IPS DF 4.7 (cell line): ENCODE data around the gene SFMBT2.

Source experiments
- DNase-seq: peaks from one replicate; pipeline ENCODE4 v3.0.0-alpha.2; 2013; ENCODE audit warnings: low spot score; ENCODE audit errors: extremely low read depth

SFMBT2 gene

GRCh38 chr10:7269988-7270387 lies 140.8 kb downstream of the SFMBT2 start:
- DNase-seq = no peak

- no peak for DNase-seq
These were observed 143.7 kb downstream of the SFMBT2 start for GRCh38 chr10:7267142-7267541.

GRCh38 chr10:7265396-7266123 lies 145.3 kb downstream of the SFMBT2 start:
- DNase-seq = no peak

- no peak for DNase-seq
These were observed 146.5 kb downstream of the SFMBT2 start for GRCh38 chr10:7264313-7264756.

- DNase-seq = no peak
These were observed 147.2 kb downstream of the SFMBT2 start for GRCh38 chr10:7263616-7264015.

GRCh38 chr10:7261351-7261750 lies 149.5 kb downstream of the SFMBT2 start:
- DNase-seq = no peak

- no peak for DNase-seq
These were observed 149.9 kb downstream of the SFMBT2 start for GRCh38 chr10:7260912-7261311.

GRCh38 chr10:7260412-7260900 lies 150.4 kb downstream of the SFMBT2 start:
- peak; percentile 76 for DNase-seq

GRCh38 chr10:7258948-7259523 lies 151.8 kb downstream of the SFMBT2 start:
- no peak for DNase-seq

GRCh38 chr10:7255517-7255916 lies 155.3 kb downstream of the SFMBT2 start:
- no peak for DNase-seq

- DNase-seq = no peak
These were observed 159.0 kb downstream of the SFMBT2 start for GRCh38 chr10:7251696-7252465.

GRCh38 chr10:7250236-7250635 lies 160.6 kb downstream of the SFMBT2 start:
- no peak for DNase-seq

- no peak for DNase-seq
These were observed 162.2 kb downstream of the SFMBT2 start for GRCh38 chr10:7248585-7249164.

GRCh38 chr10:7248148-7248547 lies 162.7 kb downstream of the SFMBT2 start:
- DNase-seq = no peak

GRCh38 chr10:7245505-7245904 lies 165.3 kb downstream of the SFMBT2 start:
- no peak for DNase-seq

GRCh38 chr10:7243873-7244272 lies 167.0 kb downstream of the SFMBT2 start:
- no peak for DNase-seq

- DNase-seq = no peak
These were observed 167.7 kb downstream of the SFMBT2 start for GRCh38 chr10:7243139-7243538.

GRCh38 chr10:7239312-7239985 lies 171.4 kb downstream of the SFMBT2 start:
- DNase-seq = no peak

- no peak for DNase-seq
These were observed 175.5 kb downstream of the SFMBT2 start for GRCh38 chr10:7235376-7235775.

- no peak for DNase-seq
These were observed 176.7 kb downstream of the SFMBT2 start for GRCh38 chr10:7234109-7234508.

GRCh38 chr10:7233259-7233991 lies 177.4 kb downstream of the SFMBT2 start:
- no peak for DNase-seq
